GM18909 (cell line): ENCODE measurements around the gene DCAF15.
A peak's percentile ranks its signal among the peaks of the same experiment; 100 is the strongest.
"Not testable (repeated sequence)": the region's sequence is repeated elsewhere in the genome, so short reads cannot be mapped to it uniquely, and the experiment has no call there.

Source experiments
- ATAC-seq: cut with Tn5 transposase; IDR thresholded peaks from one replicate; pipeline ENCODE4 v1.9.1; 2021; ENCODE audit warnings: mild to moderate bottlenecking; ENCODE audit not compliant: unreplicated experiment, poor library complexity

Gene DCAF15, protein sequence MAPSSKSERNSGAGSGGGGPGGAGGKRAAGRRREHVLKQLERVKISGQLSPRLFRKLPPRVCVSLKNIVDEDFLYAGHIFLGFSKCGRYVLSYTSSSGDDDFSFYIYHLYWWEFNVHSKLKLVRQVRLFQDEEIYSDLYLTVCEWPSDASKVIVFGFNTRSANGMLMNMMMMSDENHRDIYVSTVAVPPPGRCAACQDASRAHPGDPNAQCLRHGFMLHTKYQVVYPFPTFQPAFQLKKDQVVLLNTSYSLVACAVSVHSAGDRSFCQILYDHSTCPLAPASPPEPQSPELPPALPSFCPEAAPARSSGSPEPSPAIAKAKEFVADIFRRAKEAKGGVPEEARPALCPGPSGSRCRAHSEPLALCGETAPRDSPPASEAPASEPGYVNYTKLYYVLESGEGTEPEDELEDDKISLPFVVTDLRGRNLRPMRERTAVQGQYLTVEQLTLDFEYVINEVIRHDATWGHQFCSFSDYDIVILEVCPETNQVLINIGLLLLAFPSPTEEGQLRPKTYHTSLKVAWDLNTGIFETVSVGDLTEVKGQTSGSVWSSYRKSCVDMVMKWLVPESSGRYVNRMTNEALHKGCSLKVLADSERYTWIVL

DNA sequence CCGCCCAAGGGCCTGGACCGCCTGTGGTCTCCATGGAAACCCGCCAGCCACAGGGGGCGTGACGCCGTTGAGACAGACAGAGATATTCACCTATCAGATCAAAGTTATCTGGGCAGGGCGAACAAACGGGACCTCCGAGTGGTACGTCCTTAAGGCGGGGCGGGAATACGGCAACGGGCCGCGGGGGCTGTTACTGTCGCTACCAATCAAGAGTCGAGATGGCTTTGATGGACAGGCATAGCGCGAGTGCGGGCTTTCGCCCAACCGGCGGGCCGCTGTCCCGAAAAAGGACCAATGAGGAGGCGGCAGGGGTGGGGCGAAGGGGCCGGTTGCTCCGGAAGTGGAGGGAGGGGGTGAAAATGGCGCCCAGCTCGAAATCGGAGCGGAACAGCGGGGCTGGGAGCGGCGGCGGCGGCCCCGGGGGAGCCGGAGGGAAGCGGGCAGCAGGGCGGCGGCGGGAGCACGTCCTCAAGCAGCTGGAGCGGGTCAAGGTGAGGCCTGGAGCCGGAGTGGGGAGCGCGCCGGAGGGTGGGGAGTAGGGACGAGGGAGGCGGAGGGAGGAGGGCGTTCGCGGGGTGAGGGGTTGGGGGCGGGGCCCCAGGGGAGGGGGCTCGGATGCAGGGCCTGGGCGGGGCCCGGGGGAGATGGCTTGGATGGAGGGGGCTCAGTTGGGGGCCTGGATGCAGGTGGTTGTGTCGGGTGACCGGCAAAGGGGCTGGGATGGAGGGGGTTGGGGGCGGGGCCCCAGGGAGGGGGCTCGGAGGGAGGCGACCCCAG lies at the start of gene DCAF15:
Gene DCAF15 (plus strand): TSS at position 356 of the 777 bp plus-strand sequence. CDS start 4 bp downstream, at position 360.
- peak; percentile 97 for ATAC-seq

DNA sequence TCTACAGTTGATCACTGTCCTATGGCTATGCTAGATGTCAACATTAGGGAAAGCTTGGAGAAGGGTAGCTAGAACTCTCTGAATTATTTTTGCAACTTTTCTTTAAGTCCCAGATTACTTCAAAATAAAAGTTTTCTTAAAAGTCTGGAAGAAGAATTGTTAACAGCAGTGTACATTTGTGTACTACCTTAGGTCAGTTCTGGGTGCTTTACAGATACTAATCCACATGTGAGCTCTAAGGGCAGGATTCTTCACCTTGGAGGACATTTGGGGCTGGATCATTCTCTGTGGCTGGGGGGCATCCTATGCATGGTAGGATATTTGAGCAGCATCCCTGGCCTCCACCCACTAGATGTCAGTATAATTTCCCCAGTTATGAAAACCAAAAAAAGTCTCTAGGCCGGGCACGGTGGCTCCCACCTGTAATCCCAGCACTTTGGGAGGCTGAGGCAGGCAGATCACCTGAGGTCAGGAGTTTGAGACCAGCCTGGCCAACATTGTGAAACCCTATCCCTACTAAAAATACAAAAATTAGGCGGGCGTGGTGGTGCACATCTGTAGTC lies 49.2 kb upstream of the DCAF15 start:
- no peak for ATAC-seq

DNA sequence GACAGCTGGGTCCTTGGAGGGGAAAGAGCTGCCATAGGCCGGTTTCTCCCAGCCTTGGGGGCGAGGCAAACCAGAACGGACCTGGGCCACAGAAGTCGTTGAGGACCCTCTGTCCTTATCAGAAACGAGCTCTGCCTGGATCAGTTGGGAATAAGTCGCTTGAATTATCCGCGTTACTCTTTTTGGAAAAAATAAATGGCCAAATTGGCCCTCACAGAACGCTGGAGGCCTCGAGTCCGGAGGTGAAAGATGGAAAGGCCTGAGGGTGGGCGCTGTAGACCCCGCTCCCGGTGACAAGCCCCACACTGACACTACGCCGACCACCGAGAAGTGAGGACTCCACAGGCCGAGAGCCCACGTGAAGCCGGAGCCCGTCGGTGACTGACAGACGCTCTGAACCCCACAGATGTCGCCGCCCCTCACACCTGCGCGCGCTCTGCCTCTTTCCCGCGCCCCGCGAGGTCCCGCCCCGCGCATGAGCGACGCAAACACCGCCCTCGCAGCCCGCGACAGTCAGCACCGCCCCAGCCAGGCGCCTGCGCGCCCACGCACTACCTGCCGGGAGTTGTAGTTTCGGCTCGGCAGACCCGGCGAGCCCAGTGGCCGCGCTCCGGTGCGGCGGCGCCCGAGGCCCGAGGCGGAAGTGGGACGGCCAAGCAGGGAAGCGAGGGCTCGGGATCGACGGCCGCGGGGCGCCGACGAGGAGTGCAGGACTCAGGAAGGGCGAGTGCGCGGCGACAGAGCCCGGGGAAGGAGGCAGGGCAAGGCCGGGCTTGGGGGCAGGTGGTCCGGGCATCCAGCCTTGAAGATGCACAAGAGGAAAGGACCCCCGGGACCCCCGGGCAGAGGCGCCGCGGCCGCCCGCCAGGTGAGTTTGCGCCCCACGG lies 46.4 kb upstream of the DCAF15 start, which contains the start of the genes BRME1 and CC2D1A:
Gene BRME1 (minus strand): TSS at position 484 of the 887 bp plus-strand sequence. CDS start 1,225 bp downstream, outside the sequence.
Gene CC2D1A (plus strand): TSS at position 568 of the 887 bp plus-strand sequence. CDS start 241 bp downstream, at position 809.
- ATAC-seq = peak; percentile 92

DNA sequence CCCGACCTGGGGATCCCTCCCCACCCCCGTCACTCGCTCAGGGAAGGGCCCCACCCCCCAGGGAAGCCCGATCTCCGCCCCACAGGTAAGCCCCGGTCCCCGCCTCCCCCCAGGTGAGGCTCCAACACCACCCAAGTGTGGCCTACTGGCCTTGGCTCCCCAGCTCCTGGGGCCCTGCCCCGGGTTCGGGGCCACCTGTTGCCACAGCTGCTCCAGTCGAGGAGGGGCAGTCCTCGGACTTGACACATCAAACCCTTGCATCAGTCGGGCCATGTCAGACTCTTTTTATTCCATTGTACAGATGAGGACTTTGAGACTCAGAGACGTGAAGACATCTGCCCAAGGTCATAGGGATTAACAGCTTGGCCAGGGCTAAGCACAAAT lies 45.8 kb upstream of the DCAF15 start:
- ATAC-seq = peak; percentile 14

DNA sequence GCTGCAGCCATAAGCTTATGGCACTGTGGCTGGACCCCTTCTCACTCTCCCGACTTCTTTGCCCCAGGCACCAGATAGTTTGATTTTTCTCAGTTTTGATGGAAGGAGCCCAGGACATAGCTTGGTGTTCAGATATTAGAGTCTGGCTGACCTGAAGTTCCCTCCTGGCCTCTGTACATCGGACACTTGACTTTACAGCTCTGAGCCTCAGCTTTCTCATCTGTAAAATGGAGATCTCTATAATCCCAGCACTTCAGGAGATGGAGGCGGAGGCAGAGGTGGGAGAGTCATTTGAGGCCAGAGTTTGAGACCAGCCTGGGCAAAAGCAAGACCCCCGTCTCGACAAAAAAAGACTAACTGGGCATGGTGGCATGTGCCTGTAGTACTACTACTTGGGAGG lies 45.4 kb upstream of the DCAF15 start:
- ATAC-seq = no peak

DNA sequence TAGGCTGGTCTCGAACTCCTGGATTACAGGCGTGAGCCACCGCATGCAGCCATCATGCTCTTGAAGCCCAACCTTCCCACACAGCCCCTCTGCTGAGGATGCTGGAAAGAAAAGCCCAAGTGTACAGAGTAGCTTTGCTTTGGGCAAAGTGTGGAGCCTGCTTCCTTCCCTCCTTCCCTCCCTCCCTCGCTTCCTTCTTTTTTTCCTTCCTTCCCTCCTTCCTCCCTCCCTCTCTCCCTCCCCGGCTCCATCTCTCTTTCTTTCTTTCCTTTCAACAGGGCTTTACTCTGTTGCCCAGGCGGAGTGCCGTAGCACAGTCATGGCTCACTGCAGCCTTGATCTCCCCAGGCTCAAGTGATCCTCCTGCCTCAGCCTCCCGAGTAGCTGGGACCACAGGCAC lies 43.6 kb upstream of the DCAF15 start:
- ATAC-seq = no peak

DNA sequence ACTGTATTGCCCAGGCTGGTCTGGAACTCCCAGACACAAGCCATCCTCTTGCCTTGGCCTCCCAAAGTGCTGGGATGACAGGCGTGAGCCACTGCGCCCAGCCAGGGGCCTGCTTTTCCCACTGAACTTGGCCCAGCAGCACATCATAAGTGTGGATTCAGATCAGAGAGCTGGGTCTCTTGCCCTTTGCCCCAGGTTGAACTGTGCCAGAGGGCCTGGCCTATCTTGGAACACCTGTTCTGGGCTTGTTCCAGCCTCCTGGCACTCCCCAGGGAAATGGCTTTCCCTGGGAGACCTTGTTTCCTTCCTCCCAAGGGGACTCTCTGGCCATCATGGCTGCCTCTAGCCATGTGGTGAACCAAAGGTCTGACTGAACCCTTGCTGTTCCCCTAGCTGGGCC lies 42.9 kb upstream of the DCAF15 start:
- no peak for ATAC-seq

DNA sequence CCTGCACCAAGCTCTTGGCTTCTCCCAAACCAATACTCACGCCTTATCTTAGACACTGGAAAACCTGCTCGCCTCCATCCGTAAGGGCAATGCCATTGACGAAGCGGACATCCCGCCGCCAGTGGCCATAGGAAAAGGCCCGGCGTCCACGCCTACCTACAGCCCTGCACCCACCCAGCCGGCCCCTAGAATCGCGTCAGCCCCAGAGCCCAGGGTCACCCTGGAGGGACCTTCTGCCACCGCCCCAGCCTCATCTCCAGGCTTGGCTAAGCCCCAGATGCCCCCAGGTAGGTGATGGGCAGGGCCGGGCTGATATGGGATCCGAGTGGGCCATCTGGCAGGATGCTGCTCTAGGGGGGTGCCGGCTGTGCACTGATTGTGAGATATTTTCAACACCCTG lies 39.0 kb upstream of the DCAF15 start:
- no peak for ATAC-seq

DNA sequence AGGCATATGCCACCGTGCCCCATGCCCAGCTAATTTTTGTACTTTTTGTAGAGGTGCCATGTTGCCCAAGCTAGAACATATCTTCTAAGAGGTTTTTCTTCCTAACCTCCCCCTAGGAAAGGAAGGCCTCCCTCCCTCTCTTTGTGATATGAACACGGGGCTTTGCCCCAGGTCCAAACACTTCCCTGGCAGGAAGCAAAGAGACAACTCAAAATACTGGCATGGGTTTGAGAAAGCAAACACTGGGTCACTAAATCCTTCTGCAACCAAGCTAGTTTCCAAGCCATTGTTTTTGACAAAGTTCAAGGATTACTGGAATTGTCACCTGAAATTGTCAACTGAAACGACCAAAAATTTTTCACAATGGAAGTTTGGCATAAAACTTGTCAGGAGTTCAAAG lies 37.5 kb upstream of the DCAF15 start:
- ATAC-seq = no peak

DNA sequence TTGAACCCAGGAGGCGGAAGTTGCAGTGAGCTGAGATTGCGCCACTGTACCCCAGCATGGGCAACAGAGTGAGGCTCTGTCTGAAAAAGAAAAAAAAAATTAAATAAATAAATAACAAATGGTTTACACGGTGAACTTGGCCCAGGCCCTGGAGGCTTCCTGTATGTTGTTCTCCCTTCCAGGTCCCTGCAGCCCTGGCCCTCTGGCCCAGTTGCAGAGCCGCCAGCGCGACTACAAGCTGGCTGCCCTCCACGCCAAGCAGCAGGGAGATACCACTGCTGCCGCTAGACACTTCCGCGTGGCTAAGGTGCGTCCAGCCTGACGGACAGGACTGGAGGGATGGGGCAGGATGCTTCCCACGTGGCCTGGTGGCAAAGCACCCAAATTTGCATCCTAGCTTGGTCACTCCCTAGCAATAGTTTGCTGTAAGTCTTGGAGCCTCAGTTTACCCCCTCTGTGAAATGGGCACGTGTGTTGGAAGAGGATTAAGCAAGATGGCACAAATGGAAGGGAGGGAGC lies 34.4 kb upstream of the DCAF15 start:
- no peak for ATAC-seq

DNA sequence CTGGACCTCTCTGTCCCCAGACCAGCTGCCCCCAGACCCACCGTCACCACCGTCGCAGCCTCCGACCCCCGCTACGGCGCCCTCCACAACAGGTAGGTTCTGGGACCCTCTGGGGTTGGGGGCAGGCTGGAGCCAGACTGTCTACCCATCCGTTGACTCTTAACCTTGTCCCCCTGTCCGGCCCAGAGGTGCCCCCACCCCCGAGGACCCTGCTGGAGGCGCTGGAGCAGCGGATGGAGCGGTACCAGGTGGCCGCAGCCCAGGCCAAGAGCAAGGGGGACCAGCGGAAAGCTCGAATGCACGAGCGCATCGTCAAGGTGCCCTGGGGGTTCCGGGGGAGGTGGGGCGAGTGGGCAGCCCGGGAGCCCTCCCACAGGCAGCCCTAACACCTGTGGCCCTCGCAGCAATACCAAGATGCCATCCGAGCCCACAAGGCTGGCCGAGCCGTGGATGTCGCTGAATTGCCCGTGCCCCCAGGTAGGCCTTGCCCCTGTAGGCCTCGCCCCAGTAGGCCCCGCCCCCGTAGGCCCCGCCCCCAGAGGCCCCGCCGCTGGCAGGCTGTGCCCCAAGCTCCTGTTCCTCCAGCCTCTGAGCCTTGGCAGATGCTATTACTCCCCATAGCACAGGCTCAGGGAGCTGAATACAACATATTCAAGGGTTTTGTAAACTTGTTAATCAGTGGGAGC lies 33.4 kb upstream of the DCAF15 start:
- ATAC-seq = no peak

DNA sequence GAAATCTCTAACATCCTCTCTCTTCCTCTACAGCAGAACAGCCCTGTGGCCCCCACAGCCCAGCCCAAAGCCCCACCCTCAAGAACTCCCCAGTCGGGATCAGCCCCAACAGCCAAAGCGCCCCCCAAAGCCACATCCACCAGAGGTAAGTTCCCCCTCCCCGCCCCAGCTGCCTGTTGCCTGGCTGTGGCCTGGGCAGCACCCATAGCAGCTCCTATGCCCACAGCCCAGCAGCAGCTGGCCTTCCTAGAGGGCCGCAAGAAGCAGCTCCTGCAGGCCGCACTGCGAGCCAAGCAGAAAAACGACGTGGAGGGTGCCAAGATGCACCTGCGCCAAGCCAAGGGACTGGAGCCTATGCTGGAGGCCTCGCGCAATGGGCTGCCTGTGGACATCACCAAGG lies 31.8 kb upstream of the DCAF15 start:
- no peak for ATAC-seq

DNA sequence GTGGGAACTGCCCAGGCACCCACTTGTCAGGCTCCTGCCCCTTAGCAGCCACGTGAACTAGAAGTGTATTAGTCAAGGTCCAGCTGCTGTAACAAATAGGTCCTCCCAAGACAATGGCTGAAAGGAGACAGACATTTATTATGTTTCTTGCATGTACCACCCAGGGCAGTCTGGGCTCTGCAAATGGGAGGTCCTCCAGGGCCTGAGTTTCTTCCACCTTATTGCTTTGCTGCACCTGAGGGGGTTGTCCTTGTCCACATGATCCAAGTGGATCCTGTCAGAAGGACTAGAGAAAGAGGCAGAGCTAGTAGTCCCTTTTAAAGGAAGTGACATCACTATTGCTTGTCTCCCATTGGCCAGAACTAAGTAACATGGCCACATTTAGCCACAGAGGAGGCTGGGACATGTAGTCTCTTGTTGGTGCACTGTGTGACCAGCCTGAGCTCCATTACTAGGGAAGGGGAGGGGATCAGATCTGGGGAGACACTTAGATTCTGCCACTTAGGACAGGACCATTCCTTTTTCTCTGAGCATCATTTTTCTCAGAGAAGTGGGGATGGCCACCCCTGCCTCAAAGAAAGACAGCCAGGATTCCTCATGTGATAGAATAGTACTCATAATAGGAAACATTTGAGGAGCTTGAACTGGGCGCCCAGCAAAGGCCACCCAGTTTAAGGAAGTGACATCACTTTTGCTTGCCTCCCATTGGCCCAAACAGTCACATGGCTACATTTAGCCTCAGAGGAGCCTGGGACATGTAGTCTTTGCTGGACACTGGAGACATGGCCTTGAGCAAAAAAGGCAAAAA lies 31.2 kb upstream of the DCAF15 start:
- no peak for ATAC-seq

DNA sequence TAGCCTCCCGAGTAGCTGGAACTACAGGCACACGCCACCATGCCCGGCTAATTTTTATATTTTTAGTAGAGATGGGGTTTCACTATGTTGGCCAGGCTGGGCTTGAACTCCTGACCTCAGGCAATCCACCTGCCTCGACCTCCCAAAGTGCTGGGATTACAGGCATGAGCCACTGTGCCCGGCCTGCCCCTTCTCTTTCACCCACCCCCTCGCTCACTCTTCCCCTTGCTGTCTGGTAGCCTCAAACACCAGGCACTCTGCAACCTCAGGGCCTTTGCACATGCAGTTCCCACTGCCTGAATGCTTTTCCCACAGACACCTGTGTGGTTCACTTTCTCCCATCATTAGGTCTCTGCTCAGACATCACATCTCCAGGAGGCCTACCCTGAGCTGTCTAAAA lies 30.2 kb upstream of the DCAF15 start:
- not testable (repeated sequence) for ATAC-seq

DNA sequence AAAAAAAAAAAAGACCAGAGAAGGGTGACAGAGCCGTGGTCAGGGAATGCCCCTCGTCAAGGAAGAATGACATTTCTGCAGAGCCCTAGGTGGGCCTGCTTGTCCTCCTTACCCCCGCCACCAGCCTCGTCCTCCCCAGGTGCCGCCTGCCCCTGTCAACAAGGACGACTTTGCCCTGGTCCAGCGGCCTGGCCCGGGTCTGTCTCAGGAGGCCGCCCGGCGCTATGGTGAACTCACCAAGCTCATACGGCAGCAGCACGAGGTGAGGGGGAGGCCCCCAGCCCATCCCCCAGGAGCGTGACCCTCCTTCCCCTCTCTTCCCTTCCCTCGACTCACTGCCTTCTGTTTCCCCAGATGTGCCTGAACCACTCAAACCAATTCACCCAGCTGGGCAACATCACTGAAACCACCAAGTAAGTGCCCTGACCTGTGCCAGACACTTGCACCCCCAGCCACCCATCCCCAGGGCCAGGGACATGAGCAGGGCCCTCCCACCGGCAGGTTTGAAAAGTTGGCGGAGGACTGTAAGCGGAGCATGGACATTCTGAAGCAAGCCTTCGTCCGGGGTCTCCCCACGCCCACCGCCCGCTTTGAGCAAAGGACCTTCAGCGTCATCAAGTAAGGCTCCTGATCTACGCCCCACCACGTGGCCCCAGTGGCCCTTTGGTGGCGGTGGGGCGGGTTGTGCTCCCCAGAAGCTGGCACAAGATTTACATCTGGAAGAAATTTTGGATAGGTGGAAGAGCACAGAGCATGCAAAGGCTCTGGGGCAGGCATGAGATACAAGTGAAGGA lies 28.9 kb upstream of the DCAF15 start:
- no peak for ATAC-seq

DNA sequence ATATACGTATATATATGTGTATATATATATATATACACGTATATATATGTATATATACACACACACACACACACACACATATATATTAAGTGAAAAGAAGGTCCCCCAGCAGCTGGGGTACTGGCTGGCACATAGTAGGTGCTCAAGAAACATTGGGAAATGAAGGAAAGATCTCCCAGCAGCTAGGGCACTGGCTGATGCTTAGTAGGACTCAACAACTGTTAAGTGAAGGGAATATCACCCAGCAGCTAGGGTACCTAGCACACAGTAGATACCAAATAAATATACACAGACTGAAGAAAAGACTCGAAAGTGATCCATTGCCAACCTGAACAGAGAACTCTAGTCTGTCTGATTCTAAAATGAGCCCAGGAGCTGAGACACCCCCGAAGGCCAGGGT lies 26.3 kb upstream of the DCAF15 start:
- ATAC-seq = no peak

DNA sequence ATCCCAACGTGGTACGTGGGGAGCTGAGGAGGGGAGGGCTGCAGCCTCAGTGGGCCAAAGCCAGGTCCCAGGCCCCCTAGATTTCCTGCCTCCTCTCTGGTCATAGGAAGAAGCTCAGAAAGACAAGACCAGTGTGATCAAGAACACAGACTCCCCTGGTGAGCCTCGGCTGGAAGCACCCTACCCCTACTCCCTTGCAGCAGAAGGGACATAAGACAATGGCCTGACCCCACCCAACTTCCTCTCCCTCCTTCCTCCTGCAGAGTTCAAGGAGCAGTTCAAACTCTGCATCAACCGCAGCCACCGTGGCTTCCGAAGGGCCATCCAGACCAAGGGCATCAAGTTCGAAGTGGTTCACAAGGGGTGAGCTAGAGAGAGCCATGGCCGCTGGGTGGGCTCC lies 25.6 kb upstream of the DCAF15 start:
- ATAC-seq = no peak
